ENCODE results near the gene ENTPD6. TPM values are rescaled to one million over a fixed set of nuclear protein-coding genes. Genes with fewer than 3 reads are reported as not detected.

The ENTPD6 gene
- total RNA-seq, 1 donor from 2014 or later = 43.0 TPM

DNA sequence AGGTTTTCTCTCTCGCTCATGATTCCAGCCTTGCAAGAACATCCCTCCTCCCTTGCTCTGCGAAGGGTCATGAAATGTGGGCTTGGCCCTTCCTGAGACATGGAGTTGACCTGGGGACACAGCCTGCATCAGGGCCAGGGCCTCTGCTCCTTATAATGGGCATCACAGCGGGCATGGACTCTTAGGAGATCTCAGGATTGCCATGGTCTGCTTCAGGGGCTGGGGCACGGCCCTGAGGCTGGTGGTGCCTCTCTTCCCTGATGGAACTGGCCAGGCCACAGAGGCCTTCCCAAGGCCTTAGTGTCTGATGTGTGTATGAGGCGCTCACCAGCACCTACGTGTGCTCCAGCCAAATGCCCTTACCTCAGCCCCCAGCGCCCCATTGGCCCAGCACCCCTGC lies 23.9 kb downstream of the ENTPD6 start:
- H3K9me3 Mint-ChIP-seq (ENCODE audit: unreplicated experiment) = no peaks in the 10 kb centered on the region
- peaks cover 5% of the 10 kb centered on the region for H3K36me3 Mint-ChIP-seq (ENCODE audit: low read depth, unreplicated experiment)
- peaks cover 2% of the 10 kb centered on the region for H3K4me1 Mint-ChIP-seq (ENCODE audit: unreplicated experiment)
- no peak overlapping the region for H3K4me3 Mint-ChIP-seq (ENCODE audit: unreplicated experiment)
- DNase-seq (ENCODE audit: low spot score) = no peak
- TF ChIP-seq, protein P1, sequence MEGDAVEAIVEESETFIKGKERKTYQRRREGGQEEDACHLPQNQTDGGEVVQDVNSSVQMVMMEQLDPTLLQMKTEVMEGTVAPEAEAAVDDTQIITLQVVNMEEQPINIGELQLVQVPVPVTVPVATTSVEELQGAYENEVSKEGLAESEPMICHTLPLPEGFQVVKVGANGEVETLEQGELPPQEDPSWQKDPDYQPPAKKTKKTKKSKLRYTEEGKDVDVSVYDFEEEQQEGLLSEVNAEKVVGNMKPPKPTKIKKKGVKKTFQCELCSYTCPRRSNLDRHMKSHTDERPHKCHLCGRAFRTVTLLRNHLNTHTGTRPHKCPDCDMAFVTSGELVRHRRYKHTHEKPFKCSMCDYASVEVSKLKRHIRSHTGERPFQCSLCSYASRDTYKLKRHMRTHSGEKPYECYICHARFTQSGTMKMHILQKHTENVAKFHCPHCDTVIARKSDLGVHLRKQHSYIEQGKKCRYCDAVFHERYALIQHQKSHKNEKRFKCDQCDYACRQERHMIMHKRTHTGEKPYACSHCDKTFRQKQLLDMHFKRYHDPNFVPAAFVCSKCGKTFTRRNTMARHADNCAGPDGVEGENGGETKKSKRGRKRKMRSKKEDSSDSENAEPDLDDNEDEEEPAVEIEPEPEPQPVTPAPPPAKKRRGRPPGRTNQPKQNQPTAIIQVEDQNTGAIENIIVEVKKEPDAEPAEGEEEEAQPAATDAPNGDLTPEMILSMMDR (IDR thresholded peaks at IDR 0.05; ENCODE audit: unreplicated experiment) = no peak
- H3K27ac Mint-ChIP-seq (ENCODE audit: unreplicated experiment) = no peak overlapping the region
- peaks cover 8% of the 10 kb centered on the region for H3K27me3 Mint-ChIP-seq (ENCODE audit: unreplicated experiment)

DNA sequence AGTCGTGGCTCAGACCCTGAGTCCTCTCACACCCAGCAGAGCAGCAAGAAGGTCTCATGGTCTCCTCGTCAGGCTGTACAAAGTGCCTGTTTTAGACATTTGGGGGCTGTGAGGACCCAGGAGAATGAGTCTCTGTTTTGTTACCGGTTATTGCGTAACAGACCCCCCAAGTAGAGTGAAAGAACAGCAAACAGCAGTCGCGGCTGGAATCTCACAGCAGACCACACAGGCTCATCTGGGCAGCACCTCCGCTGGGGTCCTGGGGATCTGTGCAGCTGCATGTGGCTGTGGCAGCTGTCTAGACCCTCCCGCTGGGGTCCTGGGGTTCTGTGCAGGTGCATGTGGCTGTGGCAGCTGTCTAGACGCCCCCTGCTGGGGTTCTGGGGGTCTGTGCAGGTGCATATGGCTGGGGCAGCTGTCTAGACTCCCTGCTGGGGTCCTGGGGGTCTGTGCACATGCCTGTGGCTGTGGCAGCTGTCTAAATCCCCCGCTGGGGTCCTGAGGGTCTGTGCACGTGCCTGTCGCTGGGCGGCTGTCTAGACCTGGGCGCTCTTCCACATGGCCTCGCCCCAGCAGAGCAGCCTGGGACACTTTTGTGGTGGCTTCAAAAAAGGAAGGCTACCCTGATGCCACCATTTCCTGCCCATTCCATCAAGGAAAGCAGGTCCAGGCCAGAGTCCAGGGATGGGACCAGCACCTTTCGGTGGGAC lies 24.7 kb downstream of the ENTPD6 start:
- Mint-ChIP-seq H3K27me3 (ENCODE audit: unreplicated experiment) (peaks cover 8% of the 10 kb centered on the region), H3K9me3 (ENCODE audit: unreplicated experiment) (no peaks in the 10 kb centered on the region), H3K27ac (ENCODE audit: unreplicated experiment) (no peak overlapping the region), H3K36me3 (ENCODE audit: low read depth, unreplicated experiment) (peaks cover 5% of the 10 kb centered on the region), H3K4me3 (ENCODE audit: unreplicated experiment) (no peak overlapping the region), H3K4me1 (ENCODE audit: unreplicated experiment) (peaks cover 2% of the 10 kb centered on the region)
- TF ChIP-seq, protein P1 (IDR thresholded peaks at IDR 0.05; ENCODE audit: unreplicated experiment) = peak; percentile 48
- no peak for DNase-seq (ENCODE audit: low spot score)

GRCh38 chr20:25220810-25221591 lies 25.5 kb downstream of the ENTPD6 start:
- no peak for DNase-seq (ENCODE audit: low spot score)
- Mint-ChIP-seq H3K27me3 (ENCODE audit: unreplicated experiment) (peaks cover 6% of the 10 kb centered on the region), H3K4me3 (ENCODE audit: unreplicated experiment) (no peak overlapping the region), H3K4me1 (ENCODE audit: unreplicated experiment) (peaks cover 2% of the 10 kb centered on the region), H3K36me3 (ENCODE audit: low read depth, unreplicated experiment) (peaks cover 2% of the 10 kb centered on the region), H3K27ac (ENCODE audit: unreplicated experiment) (no peak overlapping the region), H3K9me3 (ENCODE audit: unreplicated experiment) (no peaks in the 10 kb centered on the region)
- TF ChIP-seq, protein P1 (IDR thresholded peaks at IDR 0.05; ENCODE audit: unreplicated experiment) = no peak

GRCh38 chr20:25221592-25222460 lies 26.3 kb downstream of the ENTPD6 start:
- no peak overlapping the region for H3K27ac Mint-ChIP-seq (ENCODE audit: unreplicated experiment)
- no peak overlapping the region for H3K4me3 Mint-ChIP-seq (ENCODE audit: unreplicated experiment)
- peaks cover 2% of the 10 kb centered on the region for H3K4me1 Mint-ChIP-seq (ENCODE audit: unreplicated experiment)
- no peak for DNase-seq (ENCODE audit: low spot score)
- no peaks in the 10 kb centered on the region for H3K36me3 Mint-ChIP-seq (ENCODE audit: low read depth, unreplicated experiment)
- no peaks in the 10 kb centered on the region for H3K9me3 Mint-ChIP-seq (ENCODE audit: unreplicated experiment)
- TF ChIP-seq, protein P1 (IDR thresholded peaks at IDR 0.05; ENCODE audit: unreplicated experiment) = no peak
- H3K27me3 Mint-ChIP-seq (ENCODE audit: unreplicated experiment) = peaks cover 6% of the 10 kb centered on the region
